ENCODE data around the gene CCDC30.

Gene CCDC30

DNA sequence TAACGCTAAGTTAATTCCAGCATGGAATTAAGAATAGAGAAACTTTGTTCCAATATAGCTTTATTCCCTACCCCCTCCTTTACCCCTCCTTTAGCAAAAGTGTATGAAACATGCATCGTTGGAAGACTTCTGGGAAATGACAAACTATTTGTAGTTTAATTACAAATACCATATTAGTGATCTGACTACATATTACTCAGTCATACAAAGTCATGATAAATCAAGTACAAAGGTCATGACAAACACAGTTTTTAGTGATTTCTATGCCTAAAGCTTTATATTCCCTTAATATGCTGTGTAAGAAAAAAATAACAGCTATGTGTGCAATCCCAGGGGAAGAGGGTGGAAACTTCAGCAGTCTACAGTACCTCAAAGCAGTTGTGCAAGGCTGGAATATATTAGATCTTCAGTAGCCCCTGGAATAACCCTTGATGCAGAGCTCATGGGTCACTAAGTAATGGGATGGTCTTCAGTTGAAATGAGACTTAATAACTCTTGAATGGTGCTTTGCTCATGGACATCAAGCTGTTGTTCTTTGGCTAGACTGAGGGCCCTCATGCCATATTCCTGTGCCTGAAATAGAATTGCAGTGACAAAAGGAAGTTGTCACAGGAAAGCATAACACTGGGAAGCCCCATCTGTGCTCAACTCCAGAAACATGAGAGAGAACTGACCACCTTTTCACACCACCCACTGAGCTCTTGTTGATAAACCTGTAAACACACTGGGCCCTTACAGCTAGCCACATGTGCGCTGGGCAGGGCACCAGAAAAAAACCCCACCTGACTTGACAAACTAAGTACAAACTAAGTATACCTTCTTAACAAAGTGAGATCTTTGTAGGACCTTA, 32.6 kb upstream of the CCDC30 start:
- no peak for TF ChIP-seq RAD21 (IDR thresholded peaks at IDR 0.05; ENCODE audit: low read depth)
- TF ChIP-seq EGR1 (IDR thresholded peaks at IDR 0.05), result no peak
- TF ChIP-seq EP300 (IDR thresholded peaks at IDR 0.05; ENCODE audit: borderline replicate concordance), result no peak

DNA sequence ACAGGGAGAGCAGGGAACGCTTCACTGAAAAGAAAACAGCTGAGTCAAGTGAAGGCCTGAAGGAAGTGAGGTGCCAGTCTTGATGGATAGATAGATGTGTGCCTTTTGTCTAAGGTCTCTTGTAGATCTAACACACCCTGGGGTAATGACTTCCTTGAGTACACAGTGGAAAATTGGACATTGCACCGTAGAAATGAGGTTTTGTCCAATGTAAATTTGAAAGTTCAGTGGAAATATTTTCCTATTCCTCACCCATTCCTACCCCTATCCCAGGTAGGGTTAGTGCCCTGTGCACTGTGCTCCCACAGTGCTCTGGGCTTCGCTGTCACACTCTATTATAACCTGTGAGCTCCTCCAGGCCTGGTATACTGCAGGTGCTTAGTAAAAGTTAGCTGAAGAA, 31.6 kb upstream of the CCDC30 start:
- TF ChIP-seq EGR1 (IDR thresholded peaks at IDR 0.05) (no peak), TEAD4 (IDR thresholded peaks at IDR 0.05) (no peak), EP300 (IDR thresholded peaks at IDR 0.05; ENCODE audit: borderline replicate concordance) (no peak), NFIC (IDR thresholded peaks at IDR 0.05) (no peak), FOXM1 (IDR thresholded peaks at IDR 0.05; ENCODE audit: borderline replicate concordance, low read depth) (no peak), ZBTB7A (IDR thresholded peaks at IDR 0.05; ENCODE audit: low read depth) (no peak), TCF12 (IDR thresholded peaks at IDR 0.05; ENCODE audit: low read depth) (no peak), YY1 (IDR thresholded peaks at IDR 0.05; ENCODE audit: low read depth) (no peak), CEBPB (IDR thresholded peaks at IDR 0.05) (no peak), RAD21 (IDR thresholded peaks at IDR 0.05; ENCODE audit: low read depth) (no peak), CREB1 (IDR thresholded peaks at IDR 0.05; ENCODE audit: low read depth) (no peak), TAF1 (IDR thresholded peaks at IDR 0.05; ENCODE audit: low read depth) (no peak)
- TF ChIP-seq, protein P1, sequence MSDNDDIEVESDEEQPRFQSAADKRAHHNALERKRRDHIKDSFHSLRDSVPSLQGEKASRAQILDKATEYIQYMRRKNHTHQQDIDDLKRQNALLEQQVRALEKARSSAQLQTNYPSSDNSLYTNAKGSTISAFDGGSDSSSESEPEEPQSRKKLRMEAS (IDR thresholded peaks at IDR 0.05), result no peak
- TF ChIP-seq, protein P2, sequence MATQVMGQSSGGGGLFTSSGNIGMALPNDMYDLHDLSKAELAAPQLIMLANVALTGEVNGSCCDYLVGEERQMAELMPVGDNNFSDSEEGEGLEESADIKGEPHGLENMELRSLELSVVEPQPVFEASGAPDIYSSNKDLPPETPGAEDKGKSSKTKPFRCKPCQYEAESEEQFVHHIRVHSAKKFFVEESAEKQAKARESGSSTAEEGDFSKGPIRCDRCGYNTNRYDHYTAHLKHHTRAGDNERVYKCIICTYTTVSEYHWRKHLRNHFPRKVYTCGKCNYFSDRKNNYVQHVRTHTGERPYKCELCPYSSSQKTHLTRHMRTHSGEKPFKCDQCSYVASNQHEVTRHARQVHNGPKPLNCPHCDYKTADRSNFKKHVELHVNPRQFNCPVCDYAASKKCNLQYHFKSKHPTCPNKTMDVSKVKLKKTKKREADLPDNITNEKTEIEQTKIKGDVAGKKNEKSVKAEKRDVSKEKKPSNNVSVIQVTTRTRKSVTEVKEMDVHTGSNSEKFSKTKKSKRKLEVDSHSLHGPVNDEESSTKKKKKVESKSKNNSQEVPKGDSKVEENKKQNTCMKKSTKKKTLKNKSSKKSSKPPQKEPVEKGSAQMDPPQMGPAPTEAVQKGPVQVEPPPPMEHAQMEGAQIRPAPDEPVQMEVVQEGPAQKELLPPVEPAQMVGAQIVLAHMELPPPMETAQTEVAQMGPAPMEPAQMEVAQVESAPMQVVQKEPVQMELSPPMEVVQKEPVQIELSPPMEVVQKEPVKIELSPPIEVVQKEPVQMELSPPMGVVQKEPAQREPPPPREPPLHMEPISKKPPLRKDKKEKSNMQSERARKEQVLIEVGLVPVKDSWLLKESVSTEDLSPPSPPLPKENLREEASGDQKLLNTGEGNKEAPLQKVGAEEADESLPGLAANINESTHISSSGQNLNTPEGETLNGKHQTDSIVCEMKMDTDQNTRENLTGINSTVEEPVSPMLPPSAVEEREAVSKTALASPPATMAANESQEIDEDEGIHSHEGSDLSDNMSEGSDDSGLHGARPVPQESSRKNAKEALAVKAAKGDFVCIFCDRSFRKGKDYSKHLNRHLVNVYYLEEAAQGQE (IDR thresholded peaks at IDR 0.05; ENCODE audit: low read depth), result no peak
- TF ChIP-seq, protein P3, sequence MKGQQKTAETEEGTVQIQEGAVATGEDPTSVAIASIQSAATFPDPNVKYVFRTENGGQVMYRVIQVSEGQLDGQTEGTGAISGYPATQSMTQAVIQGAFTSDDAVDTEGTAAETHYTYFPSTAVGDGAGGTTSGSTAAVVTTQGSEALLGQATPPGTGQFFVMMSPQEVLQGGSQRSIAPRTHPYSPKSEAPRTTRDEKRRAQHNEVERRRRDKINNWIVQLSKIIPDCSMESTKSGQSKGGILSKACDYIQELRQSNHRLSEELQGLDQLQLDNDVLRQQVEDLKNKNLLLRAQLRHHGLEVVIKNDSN (IDR thresholded peaks at IDR 0.05), result no peak

DNA sequence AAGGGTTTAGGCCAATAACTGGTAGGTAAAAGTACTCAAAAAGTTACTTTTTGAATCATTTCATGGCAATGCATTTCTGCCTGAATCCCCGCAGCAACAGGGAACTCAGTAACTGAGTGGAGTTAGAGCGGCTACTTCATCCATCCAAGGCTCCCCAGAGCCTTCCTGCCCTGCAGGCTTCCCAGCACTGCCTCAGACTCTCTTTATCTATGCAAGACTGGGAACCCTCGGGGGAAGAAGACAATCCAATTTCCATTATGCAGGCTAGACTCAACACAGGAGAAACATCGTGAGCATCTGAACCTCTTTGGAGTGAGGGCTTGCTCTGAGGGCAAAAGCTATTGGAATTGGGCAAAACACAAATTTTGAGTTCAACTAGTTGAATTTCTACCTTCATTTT, 30.4 kb upstream of the CCDC30 start:
- TF ChIP-seq YY1 (IDR thresholded peaks at IDR 0.05; ENCODE audit: low read depth) (no peak), NFIC (IDR thresholded peaks at IDR 0.05) (no peak), ZBTB7A (IDR thresholded peaks at IDR 0.05; ENCODE audit: low read depth) (no peak), TEAD4 (IDR thresholded peaks at IDR 0.05) (no peak)

DNA sequence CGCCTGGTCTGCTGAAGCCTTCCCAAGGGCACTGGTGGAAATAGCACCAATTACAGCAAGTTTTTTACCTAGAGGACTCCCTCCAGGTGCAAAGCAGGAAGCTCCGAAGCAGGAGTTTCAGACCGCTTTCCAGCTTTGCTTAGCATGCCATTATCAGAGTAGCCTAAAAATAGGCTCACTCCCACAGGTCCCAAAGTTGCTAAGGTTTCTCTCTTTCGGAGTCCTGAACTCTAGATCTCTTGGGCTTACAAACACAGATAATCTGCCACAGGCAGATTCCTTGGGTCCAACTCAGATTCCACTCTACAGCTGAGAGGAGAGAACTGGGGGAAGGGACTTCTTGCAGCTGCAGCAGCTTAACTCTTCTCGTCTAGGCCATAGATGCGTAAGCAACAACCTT, 29.7 kb upstream of the CCDC30 start:
- no peak for TF ChIP-seq CREB1 (IDR thresholded peaks at IDR 0.05; ENCODE audit: low read depth)
- no peak for TF ChIP-seq TAF1 (IDR thresholded peaks at IDR 0.05; ENCODE audit: low read depth)
- no peak for TF ChIP-seq FOXM1 (IDR thresholded peaks at IDR 0.05; ENCODE audit: borderline replicate concordance, low read depth)
- TF ChIP-seq TCF12 (IDR thresholded peaks at IDR 0.05; ENCODE audit: low read depth), result no peak
- TF ChIP-seq TEAD4 (IDR thresholded peaks at IDR 0.05), result no peak
- no peak for TF ChIP-seq YY1 (IDR thresholded peaks at IDR 0.05; ENCODE audit: low read depth)
- TF ChIP-seq NFIC (IDR thresholded peaks at IDR 0.05), result no peak

DNA sequence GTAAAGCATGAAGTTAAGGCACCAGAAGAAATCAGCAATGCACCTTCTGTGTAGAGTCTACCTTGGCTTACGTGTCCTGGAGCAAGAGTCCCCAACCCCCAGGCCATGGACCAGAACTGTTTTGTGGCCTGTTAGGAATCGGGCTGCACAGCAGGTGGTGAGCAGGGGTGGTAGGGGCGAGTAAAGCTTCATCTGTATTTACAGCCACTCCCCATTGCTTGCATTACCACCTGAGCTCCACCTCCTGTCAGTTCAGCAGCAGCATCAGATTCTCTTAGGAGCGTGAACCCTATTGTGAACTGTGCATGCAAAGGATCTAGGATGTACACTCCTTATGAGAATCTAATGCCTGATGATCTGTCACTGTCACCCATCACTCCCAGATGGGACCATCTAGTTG, 28.7 kb upstream of the CCDC30 start:
- TF ChIP-seq, protein P2 (IDR thresholded peaks at IDR 0.05; ENCODE audit: low read depth), result no peak
- no peak for TF ChIP-seq NFIC (IDR thresholded peaks at IDR 0.05)
- TF ChIP-seq YY1 (IDR thresholded peaks at IDR 0.05; ENCODE audit: low read depth), result no peak
- TF ChIP-seq CEBPB (IDR thresholded peaks at IDR 0.05), result no peak
- no peak for TF ChIP-seq EGR1 (IDR thresholded peaks at IDR 0.05)
- TF ChIP-seq TEAD4 (IDR thresholded peaks at IDR 0.05), result no peak
- no peak for TF ChIP-seq TCF12 (IDR thresholded peaks at IDR 0.05; ENCODE audit: low read depth)
- no peak for TF ChIP-seq ZBTB7A (IDR thresholded peaks at IDR 0.05; ENCODE audit: low read depth)
- TF ChIP-seq, protein P3 (IDR thresholded peaks at IDR 0.05), result no peak
- no peak for TF ChIP-seq EP300 (IDR thresholded peaks at IDR 0.05; ENCODE audit: borderline replicate concordance)
- no peak for TF ChIP-seq CREB1 (IDR thresholded peaks at IDR 0.05; ENCODE audit: low read depth)
- TF ChIP-seq, protein P1 (IDR thresholded peaks at IDR 0.05), result no peak
- TF ChIP-seq RAD21 (IDR thresholded peaks at IDR 0.05; ENCODE audit: low read depth), result no peak
- TF ChIP-seq FOXM1 (IDR thresholded peaks at IDR 0.05; ENCODE audit: borderline replicate concordance, low read depth), result no peak
- TF ChIP-seq TAF1 (IDR thresholded peaks at IDR 0.05; ENCODE audit: low read depth), result no peak

DNA sequence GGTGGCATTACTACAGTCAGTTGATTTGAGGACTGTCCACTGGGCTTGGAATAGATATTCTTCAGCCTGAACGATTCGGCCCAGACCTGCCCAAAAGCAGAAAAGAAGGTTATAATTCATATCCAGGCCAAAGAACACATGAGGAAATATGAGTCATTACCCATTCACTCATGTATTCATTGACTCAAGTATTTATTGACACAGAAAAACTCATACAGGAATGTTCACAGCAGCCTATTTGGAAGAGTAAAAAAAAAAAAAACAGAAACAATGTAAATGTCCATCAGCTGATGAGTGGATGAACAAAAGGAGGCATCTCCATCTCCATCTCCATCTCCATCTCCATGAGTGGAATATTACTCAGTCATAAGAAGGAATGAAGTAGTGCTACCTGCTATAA, 23.1 kb upstream of the CCDC30 start:
- no peak for TF ChIP-seq FOXM1 (IDR thresholded peaks at IDR 0.05; ENCODE audit: borderline replicate concordance, low read depth)
- TF ChIP-seq TCF12 (IDR thresholded peaks at IDR 0.05; ENCODE audit: low read depth), result no peak
- TF ChIP-seq ZBTB7A (IDR thresholded peaks at IDR 0.05; ENCODE audit: low read depth), result no peak
- no peak for TF ChIP-seq CEBPB (IDR thresholded peaks at IDR 0.05)
- TF ChIP-seq EP300 (IDR thresholded peaks at IDR 0.05; ENCODE audit: borderline replicate concordance), result no peak
- TF ChIP-seq, protein P1 (IDR thresholded peaks at IDR 0.05), result no peak

All from Ishikawa (cell line).